Kidney epithelial cell (primary cell): ENCODE results near the gene KBTBD4. TPM values are rescaled to one million over a fixed set of nuclear protein-coding genes. Genes with fewer than 3 reads are reported as not detected.

ENCODE experiments used
- DNase-seq: peaks from one replicate; pipeline ENCODE4 v3.0.0-alpha.2; 2010; ENCODE audit warnings: low read depth
- H3K27me3 ChIP-seq: 2 replicates; pipeline ENCODE4 v1.6.0; 2011; ENCODE audit warnings: low read length; ENCODE audit not compliant: control insufficient read depth, insufficient read depth
- H3K36me3 ChIP-seq: 2 replicates; pipeline ENCODE4 v1.5.1; 2011; ENCODE audit warnings: low read length; ENCODE audit not compliant: control insufficient read depth, insufficient read depth
- H3K4me3 ChIP-seq: 2 replicates; pipeline ENCODE4 v1.5.1; 2011; ENCODE audit warnings: low read depth, mild to moderate bottlenecking, control low read depth, low read length
- CTCF ChIP-seq: IDR thresholded peaks from 2 replicates; pipeline ENCODE4 v1.5.1; 2011; ENCODE audit warnings: mild to moderate bottlenecking, moderate library complexity, low read length, control low read depth, inconsistent platforms; ENCODE audit not compliant: insufficient read depth, poor library complexity, severe bottlenecking
- total RNA-seq: library from RNA; depleted of rRNA; stranded (reverse); fragments of >200 nt; gene quantifications from 2 replicates; pipeline ENCODE4 v1.2.3, GENCODE V29; 2015

Gene KBTBD4
- total RNA-seq, 1 donor from 2014 or later: 19.6 TPM

- no peak for DNase-seq
- TF ChIP-seq CTCF: no peak
- peaks cover 2% of the 10 kb centered on the region for H3K36me3 ChIP-seq
- peaks cover 15% of the 10 kb centered on the region for H3K27me3 ChIP-seq
- no peak within 1 kb of the TSS for H3K4me3 ChIP-seq
Observed at GRCh38 chr11:47586098-47586855, 7.5 kb upstream of the KBTBD4 start, which contains the start of gene FAM180B. Gene FAM180B (plus strand): TSS chr11:47586678. CDS start chr11:47586769, 91 bp downstream.

- H3K27me3 ChIP-seq: no peaks in the 10 kb centered on the region
- TF ChIP-seq CTCF: no peak
Observed at GRCh38 chr11:47583844-47584243, 5.1 kb upstream of the KBTBD4 start.

GRCh38 chr11:47577460-47578041, 1.2 kb downstream of the KBTBD4 start:
- Histone ChIP-seq H3K4me3 (no peak overlapping the region), H3K27me3 (no peaks in the 10 kb centered on the region), H3K36me3 (peaks cover 4% of the 10 kb centered on the region)
- no peak for DNase-seq
- no peak for TF ChIP-seq CTCF

More at GRCh38 chr11:47583844-47584243, 5.1 kb upstream of the KBTBD4 start:
- no peak for DNase-seq
- H3K36me3 ChIP-seq: peaks cover 2% of the 10 kb centered on the region
- no peak overlapping the region for H3K4me3 ChIP-seq

GRCh38 chr11:47573321-47573720, 5.4 kb downstream of the KBTBD4 start:
- Histone ChIP-seq H3K36me3 (peaks cover 2% of the 10 kb centered on the region), H3K4me3 (no peak overlapping the region), H3K27me3 (no peaks in the 10 kb centered on the region)
- DNase-seq: no peak
- TF ChIP-seq CTCF: no peak

- no peak for DNase-seq
- H3K36me3 ChIP-seq: peaks cover 2% of the 10 kb centered on the region
- TF ChIP-seq CTCF: no peak
- no peak overlapping the region for H3K4me3 ChIP-seq
- H3K27me3 ChIP-seq: no peaks in the 10 kb centered on the region
Observed at GRCh38 chr11:47572715-47573255, 6.0 kb downstream of the KBTBD4 start.

- no peak for DNase-seq
- peaks cover 2% of the 10 kb centered on the region for H3K36me3 ChIP-seq
- no peaks in the 10 kb centered on the region for H3K27me3 ChIP-seq
- H3K4me3 ChIP-seq: no peak overlapping the region
- no peak for TF ChIP-seq CTCF
Observed at GRCh38 chr11:47571895-47572294, 6.9 kb downstream of the KBTBD4 start.
